Ovary (tissue), 3 donors: ENCODE results near the gene DLEU7.

Experiments
- CTCF ChIP-seq, 3 donors: fragments of 450-650 bp in 2 of 3; fragments of 200-600 bp in 1 of 3; IDR thresholded peaks; one replicate each; pipeline versions ENCODE4 v1.5.1 to v1.8.0; 2016 to 2022; ENCODE audit warnings: antibody characterized with exemption in 3 of 3, mild to moderate bottlenecking in 1 of 3
- POLR2A ChIP-seq: fragments of 450-650 bp; IDR thresholded peaks from one replicate; pipeline ENCODE4 v1.6.1; 2017; ENCODE audit warnings: antibody characterized with exemption, mild to moderate bottlenecking, moderate library complexity
- donor health status: DM: no; HTN: no; CAD: no.

GRCh38 chr13:50805805-50806204 is 37.7 kb downstream of the DLEU7 start:
- TF ChIP-seq POLR2A (no peak), CTCF (IDR thresholded peaks at IDR 0.05) (no peak)
